GM12892 (cell line): Measurements from ENCODE around the gene KIAA0825.

Source experiments
- POLR2A ChIP-seq: IDR thresholded peaks from 2 replicates; pipeline ENCODE4 v1.6.1; 2011; ENCODE audit warnings: low read depth, low read length, control low read depth
- POLR2AphosphoS5 ChIP-seq: IDR thresholded peaks from 2 replicates; pipeline ENCODE4 v1.6.1; 2011; ENCODE audit warnings: low read depth, low read length, control low read depth
- TAF1 ChIP-seq: IDR thresholded peaks from 2 replicates; pipeline ENCODE4 v1.6.1; 2011; ENCODE audit warnings: low read depth, mild to moderate bottlenecking, control low read depth, low read length, borderline replicate concordance

GRCh38 chr5:94517490-94518488, 100.6 kb downstream of the KIAA0825 start:
- TF ChIP-seq POLR2A, result no peak
- no peak for TF ChIP-seq POLR2AphosphoS5
- no peak for TF ChIP-seq TAF1
